HG02610 (cell line): Measurements from ENCODE around the gene PKMYT1.

Experiments used
- ATAC-seq: cut with Tn5 transposase; IDR thresholded peaks from one replicate; pipeline ENCODE4 v1.9.1; 2021; ENCODE audit warnings: mild to moderate bottlenecking, moderate library complexity; ENCODE audit not compliant: unreplicated experiment

Gene PKMYT1

DNA sequence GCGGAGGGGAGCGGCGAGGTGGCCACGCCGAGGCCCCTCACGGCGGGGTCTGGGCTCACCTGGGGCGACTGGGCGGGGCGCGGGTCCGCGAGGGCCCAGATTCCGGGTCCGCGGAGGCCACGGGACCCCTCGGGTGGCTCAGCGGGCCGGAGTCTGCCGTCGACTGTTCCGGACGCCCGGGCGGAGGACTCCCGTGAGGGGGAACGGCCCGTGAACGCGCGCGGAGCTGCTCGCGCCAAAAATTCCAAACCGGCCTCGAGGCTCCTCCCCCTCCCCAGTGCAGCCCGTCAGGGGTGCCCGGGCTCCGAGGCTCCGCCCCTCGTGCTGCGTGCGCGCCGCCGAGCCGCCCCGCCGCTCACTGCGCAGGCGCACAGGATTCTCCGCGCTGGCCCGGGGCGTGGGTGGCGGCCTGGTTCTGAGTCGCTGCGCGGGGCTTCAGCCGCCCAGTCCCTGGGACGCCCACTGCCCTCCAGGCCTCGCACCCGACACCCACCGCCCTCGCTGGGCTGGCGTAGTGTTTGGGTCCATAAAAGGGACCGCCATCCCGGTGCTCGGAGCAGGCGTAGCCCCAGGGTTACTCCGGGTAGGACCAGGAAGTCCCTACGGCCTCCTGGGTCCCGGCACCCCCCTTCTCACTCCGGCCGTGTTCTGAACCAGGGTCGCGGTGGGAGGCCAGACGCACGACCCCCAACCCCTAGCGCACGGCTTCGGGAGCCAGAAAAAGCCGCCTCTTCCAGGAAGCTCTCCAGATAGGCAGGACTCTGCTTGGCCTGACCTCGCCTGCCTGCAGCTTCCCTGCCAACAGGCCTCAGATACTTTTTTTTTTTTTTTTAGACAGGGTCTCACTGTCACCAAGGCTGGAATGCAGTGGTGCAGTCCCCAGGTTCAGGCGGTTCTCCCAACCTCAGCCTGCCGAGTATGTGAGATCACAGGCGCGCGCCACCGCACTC, at the start of gene PKMYT1:
TSS of gene PKMYT1 (minus strand) at position 220 of the 950 bp plus-strand sequence. CDS start 789 bp downstream, outside the sequence.
- peak; percentile 73 for ATAC-seq

DNA sequence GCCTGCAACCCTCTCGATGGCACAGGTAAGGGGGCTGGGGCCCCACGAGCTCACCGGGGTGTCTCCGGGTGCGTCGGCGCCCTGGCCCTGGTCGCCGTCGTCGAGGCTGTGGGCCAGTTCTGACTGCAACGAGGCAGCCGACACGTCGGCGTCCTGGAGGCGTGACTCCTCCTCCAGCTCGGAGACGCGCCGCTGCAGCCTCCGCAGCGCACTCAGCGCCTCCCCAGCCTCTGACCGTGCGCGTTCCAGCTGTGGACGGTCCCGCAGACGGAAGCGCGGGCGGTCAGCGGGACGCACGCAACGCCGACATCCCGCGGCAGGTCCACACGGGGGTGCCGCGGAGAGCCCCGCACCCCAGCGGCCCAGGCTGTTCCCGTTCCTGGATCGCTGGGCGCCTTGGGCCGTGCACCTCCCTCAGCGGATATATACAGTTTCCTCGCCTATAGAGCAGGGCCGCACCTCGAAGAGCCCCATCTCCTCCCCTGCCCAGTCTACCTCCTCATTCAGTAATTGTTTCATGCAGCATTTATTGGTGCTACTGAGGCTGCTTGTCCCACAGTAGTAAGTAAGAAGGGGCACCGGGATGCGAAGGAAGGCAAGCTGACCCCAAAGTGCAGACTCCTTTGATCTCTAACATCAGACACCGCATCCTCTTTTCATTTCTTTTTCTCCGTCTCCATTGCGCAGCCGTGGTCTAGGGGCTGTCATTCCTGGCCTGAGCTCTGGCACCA, 49.4 kb upstream of the PKMYT1 start:
- ATAC-seq: no peak

DNA sequence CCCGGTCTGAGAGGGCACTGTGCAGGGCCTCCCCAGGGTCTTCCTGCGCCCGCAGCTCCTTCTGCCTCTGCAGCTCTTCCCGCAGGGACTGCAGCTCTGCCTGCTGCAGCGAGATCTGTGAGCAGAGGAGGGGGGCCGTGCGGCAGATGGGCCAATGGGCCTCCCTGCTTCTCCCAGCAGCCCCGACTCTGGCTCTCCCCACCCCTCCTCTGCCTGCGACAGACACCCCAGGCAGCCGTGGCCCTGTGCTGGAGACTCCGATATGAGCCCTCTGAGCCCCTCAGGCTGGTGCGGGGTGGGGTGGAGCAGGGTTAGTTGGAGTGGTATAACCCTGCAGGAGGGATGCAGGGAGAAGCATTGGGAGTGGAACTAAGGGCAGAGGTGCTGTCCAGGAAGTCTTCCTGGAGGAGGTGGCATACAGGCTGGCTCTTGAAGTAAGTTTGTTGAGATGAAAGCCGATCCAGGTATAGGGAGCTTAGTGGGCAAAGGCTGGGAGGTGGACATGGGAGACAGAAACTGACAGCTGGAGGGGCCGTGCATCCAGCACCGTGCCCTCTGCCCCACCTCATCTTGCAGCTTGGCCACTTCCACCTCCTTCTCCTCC, 48.6 kb upstream of the PKMYT1 start:
- ATAC-seq: no peak

DNA sequence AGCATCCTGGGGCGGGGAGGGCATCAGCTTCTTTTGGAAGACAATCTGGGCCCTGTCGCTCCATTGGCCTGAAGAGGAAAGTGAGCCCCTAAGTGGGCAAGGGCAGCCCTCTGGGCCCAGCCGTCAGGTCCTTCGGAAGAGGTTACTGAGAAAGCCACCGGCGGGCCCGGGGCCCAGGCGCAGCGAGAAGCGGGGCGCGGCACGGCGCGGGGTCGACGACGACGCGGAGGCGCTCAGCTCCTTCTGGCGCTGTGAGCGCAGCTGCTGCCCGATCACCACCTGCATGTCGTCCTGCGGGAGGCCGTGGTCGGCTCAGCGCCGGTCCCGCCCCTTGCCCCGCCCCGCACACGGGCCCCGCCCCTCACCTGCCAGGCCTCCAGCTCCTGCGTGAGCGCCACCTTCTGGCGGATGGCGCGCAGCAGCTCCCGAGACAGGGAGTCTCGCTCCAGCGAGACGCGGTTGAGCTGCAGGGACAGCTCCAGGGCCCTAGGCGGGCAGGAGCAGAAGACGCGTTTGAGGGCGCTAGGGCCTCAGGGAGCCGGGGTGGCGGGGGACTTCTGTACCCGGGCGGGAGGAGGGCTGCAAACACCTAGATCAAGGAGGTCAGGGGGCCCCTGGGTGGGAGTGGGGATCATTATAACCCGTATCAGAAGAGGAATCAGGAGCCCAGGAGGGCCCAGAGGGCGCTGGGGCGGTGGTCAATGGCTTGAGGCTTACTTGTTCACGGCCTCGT, 47.9 kb upstream of the PKMYT1 start:
- peak; percentile 21 for ATAC-seq

DNA sequence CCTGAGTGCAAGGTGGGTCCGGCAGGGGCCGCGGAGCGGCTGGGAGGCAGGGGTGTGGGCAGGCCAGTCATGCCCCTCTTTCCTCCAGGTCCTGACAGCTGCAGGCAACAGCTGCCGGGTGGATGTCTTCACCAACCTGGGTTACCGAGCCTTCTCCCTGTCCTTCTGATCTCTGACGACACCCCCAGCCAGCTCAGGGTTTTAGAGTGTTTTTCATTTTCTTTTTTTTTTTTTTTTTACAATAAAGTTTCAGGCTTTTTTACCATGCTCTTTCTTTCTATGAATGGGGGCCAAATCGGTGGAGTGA, 47.2 kb upstream of the PKMYT1 start:
- no peak for ATAC-seq

DNA sequence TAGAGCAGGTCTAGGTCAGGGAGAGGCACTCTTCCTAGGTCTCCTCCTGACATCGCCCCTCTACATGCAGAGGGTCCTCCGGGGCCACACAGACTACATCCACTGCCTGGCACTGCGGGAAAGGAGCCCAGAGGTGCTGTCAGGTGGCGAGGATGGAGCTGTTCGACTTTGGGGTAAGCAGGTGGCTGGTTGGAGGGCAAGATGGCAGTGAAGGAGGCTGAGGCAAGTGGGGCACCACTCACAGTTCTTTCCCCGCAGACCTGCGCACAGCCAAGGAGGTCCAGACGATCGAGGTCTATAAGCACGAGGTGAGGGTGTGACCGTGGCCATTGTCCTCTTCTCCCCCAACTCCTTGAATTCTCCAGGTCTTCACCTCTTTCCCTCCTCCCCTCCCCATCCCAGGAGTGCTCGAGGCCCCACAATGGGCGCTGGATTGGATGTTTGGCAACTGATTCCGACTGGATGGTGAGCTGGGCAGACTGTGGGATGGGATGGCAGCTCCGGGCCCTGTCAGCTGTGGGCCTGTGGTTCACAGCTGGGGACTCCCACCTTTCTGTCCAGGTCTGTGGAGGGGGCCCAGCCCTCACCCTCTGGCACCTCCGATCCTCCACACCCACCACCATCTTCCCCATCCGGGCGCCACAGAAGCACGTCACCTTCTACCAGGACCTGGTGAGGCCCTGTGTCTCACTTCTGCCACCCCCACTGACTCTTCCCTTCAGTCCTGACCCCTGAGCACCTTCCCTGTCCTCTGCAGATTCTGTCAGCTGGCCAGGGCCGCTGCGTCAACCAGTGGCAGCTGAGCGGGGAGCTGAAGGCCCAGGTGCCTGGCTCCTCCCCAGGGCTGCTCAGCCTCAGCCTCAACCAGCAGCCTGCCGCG, 46.6 kb upstream of the PKMYT1 start:
- ATAC-seq: no peak

DNA sequence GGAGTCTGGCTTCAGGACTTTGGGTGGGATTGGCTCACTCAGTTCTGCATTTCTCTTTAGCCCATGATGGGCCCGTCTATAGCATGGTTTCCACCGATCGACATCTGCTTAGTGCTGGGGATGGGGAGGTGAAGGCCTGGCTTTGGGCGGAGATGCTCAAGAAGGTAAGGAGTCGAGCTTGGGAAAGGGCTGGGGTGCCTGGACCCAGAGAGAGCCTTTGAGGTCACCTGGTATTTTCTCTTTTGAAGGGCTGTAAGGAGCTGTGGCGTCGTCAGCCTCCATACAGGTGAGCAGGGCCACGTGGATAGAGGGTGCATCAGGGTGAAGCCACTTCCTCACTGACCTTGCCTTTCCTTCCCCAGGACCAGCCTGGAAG, 45.7 kb upstream of the PKMYT1 start:
- ATAC-seq: no peak

DNA sequence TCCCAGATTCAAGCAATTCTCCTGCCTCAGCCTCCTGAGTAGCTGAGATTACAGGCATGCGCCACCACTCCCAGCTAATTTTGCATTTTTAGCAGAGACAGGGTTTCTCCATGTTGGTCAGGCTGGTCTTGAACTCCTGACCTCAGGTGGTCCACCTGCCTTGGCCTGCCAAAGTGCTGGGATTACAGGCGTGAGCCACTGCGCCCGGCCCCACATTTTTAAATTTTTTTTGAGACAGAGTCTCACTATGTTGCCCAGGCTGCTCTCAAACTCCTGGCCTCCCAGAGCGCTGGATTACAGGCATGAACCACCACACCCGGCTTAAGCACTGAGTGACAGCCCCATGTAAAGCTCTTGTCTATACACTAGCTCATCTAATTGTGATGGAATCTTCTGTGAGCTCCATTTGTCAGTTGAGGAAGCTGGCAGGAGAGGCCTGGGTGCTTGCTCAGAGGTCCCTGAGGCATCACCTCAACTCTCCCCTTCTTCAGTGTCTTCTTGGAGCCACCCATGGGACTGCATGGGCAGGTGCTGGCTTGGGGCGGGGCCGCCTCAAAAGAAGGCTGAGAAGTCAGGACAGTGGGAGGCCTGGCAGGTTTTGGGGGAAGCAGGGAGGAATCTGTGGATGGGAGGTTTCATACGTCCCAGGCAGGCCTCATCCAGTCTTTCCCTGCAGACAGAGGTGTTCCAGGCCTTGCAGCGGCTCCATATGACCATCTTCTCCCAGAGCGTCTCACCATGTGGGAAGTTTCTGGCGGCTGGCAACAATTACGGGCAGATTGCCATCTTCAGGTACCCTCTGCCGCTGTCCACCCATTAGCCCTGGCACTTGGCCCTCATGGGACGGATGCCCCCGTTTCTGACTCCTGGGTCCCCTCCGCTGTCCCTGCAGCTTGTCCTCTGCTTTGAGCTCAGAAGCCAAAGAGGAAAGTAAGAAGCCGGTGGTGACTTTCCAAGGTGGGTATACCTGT, 45.1 kb upstream of the PKMYT1 start:
- no peak for ATAC-seq

DNA sequence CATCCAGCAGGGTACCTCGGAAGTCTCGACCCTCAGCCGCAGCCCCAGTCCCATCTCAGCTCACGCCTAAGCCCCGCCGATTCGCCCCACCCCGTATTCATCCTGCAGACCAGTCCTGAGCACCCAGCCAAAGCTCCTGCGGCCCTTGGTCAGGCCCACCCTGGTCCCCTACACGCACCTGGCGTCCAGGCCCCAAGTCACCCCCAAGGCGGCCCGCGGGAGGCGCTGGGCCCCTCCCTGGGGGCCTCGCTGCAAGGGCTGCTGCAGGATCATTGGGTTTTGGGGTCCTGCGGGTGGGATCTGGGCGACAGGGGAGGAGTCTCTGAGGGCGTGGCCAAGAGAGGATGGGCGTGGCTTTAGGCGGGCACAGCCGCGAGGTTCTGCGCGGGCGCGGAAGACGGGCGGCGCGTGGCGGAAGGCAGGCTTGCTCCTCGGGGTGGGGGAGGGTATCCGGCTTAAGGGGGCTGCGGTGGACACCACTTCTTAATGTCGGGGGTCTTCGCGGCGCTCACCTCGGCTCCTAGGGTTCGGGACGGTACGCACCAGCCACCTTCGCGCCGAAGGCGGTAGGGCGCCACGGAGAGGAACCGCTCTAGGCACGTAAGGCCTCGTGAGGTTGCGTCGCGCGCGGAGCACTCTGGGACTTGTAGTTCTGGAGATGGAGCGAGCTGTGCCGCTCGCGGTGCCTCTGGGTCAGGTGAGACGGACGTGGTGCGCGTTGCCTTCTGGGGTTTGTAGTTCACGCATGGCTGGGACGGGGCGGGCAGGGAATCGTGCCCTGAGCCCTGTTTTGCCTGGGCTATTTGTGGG, 43.6 kb upstream of the PKMYT1 start, which contains the start of the genes HCFC1R1 and THOC6:
TSS of gene HCFC1R1 (minus strand) at position 274 of the 810 bp plus-strand sequence. CDS start at position 273, 1 bp downstream.
TSS of gene THOC6 (plus strand) at position 367 of the 810 bp plus-strand sequence. CDS start at position 659, 292 bp downstream.
- peak; percentile 76 for ATAC-seq

DNA sequence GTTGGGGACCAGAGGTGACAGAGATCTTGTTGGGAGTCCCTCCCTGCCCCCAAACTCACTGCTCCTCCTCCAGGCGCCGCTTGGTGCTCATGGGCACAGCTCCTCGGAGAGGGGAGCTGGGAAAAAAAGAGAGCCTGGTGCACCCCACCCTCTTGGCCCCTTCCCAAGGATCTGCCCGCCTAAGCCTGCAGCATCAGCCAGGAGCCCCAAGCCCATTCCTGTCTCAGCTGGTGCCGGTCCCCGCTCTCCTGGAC, 43.1 kb upstream of the PKMYT1 start:
- ATAC-seq: no peak

DNA sequence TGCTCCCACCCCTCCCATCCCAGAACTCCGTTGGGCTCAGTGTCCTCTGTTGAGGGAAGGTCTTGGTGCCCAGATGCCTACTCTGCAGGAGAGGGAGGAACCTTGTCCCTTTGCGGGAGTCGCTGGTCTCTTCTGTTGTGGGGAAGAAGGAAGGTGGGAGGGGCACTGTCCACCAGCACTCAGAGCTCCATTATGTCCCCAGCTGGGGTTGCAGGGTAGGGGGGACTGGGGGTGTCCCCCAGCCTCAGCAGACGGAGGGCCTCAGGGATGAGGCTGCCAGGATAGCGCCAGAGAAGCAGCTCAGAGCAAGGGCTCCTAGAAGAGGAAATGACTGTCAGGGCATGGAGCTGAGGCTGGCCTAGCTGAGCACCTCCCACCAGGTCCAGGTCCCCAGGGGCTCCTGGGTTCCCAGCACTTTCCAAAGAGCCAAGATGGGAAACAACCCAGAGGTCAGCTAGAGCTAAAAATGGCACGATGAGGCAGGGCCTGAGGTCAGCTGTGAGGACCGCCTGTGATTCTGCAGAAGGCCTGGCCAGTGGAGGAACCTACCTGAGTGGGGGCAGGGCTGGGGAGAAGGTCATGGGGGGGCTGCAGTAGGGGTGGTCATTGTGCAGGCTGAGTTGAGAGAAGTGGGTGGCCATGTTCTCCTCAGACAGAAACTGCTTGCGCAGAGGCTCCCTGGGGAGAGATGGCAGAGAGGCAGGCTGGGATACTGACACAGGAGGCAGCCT, 42.6 kb upstream of the PKMYT1 start:
- no peak for ATAC-seq

DNA sequence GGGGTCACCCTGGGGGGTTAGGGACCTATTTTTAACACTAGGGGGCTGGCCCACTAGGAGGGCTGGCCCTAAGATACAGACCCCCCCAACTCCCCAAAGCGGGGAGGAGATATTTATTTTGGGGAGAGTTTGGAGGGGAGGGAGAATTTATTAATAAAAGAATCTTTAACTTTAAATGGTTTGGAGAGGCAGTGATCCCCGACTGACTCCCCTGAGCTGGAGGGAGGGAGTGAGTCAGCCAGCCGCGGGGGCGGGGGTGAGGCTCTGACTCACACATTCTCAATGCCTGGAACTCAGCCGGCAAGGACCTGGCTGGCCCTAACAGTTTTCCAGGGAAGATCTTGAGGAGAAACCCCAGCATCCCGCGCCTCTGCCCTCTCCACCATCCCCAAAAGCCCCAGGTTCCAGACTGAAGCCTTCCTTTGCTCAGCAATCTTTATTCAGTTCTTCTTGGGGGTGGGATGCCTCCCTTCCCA, 42.0 kb upstream of the PKMYT1 start:
- ATAC-seq: no peak

DNA sequence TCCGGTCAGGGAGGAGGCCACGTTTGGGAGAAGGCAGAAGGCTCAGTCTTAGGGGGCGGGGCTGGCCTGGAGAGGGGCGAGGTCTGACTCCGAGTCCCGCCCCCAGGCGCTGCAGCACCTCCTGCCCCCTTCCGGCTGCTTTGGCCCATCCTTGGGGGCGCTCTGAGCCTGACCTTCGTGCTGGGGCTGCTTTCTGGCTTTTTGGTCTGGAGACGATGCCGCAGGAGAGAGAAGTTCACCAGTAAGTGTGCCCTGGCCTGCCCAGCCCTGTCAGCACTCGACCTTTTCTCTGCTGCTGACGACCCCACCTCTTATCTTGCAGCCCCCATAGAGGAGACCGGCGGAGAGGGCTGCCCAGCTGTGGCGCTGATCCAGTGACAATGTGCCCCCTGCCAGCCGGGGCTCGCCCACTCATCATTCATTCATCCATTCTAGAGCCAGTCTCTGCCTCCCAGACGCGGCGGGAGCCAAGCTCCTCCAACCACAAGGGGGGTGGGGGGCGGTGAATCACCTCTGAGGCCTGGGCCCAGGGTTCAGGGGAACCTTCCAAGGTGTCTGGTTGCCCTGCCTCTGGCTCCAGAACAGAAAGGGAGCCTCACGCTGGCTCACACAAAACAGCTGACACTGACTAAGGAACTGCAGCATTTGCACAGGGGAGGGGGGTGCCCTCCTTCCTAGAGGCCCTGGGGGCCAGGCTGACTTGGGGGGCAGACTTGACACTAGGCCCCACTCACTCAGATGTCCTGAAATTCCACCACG, 41.4 kb upstream of the PKMYT1 start:
- ATAC-seq: no peak

DNA sequence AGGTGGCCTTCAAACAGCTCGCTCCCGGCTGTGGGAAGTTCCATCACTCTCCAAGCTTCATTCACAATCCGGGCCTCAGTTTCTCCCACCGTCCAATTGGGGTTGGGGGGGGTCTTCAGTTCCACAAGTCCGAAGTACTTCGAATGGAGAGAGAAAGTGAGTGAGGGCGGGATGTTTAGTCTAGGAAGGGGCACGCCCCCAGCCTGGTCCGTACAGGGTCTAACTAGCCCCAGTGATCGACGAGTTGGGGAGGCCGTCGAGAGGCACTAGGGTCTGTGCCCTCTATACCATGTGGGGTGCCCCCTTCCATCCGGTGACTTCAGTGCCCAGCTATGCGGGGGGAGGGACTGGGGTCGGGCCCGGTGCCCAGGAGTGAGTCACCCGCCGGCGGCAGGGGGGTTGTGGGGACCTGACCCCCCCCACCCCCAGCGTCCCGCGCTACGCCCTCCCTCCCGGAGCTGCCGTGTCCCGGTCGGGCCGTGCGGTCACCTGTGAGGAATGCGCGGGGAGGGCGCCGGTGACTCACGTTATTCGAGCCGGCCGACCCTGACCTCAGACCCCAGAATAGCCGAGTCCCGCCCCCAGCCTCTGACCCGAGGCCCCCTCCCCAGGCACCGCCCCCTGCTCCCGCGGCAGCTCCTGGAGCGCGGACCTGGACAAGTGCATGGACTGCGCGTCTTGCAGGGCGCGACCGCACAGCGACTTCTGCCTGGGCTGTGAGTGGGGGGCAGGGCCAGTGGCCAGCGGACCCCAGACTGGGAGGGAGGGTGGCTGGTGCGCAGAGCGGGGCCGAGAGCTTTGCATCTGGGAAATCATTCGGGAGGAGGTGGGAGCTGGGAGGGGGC, 40.6 kb upstream of the PKMYT1 start:
- no peak for ATAC-seq

DNA sequence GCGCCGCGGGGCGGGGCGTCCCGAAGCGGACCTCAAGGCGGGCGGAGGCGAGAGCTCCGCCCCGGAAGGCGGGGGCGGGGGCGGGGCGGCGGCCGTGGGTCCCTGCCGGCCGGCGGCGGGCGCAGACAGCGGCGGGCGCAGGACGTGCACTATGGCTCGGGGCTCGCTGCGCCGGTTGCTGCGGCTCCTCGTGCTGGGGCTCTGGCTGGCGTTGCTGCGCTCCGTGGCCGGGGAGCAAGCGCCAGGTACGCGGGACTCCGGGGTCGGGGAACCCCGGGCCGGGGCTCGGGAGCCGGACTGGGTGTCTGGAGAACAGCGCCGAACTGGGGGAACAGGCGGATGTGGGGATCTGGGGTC, 40.0 kb upstream of the PKMYT1 start, which contains the start of gene TNFRSF12A:
TSS of gene TNFRSF12A (plus strand) at position 122 of the 357 bp plus-strand sequence. CDS start at position 152, 30 bp downstream.
- ATAC-seq: no peak
